Prostate gland (tissue), 2 donors: ENCODE results near the gene LCE2C. TPM values are rescaled to one million over a fixed set of nuclear protein-coding genes. Genes with fewer than 3 reads are reported as not detected.
"Not testable (repeated sequence)": the region's sequence is repeated elsewhere in the genome, so short reads cannot be mapped to it uniquely, and the experiment has no call there.

ENCODE experiments used
- DNase-seq: peaks from one replicate; pipeline ENCODE4 v3.0.0-alpha.2; 2019; ENCODE audit warnings: low spot score
- H3K27ac ChIP-seq, 2 donors: fragments of 200-600 bp; sonication (generic); 2 replicates each; pipeline ENCODE4 v1.5.1; 2017 to 2019
- H3K27me3 ChIP-seq: fragments of 200-600 bp; sonication (generic); replicated peaks from 2 replicates; pipeline ENCODE4 v1.5.1; 2019; ENCODE audit not compliant: insufficient read depth
- H3K36me3 ChIP-seq, 2 donors: fragments of 200-600 bp; sonication (generic); 1 replicate in 1 of 2; 2 replicates in 1 of 2; pipeline versions ENCODE4 v1.5.1 to v1.8.1; 2017 to 2019
- H3K4me1 ChIP-seq: fragments of 200-600 bp; sonication (generic); replicated peaks from 2 replicates; pipeline ENCODE4 v1.5.1; 2019
- H3K4me3 ChIP-seq, 2 donors: fragments of 200-600 bp; sonication (generic); 2 replicates each; pipeline ENCODE4 v1.5.1; 2017 to 2019
- H3K9me3 ChIP-seq: fragments of 200-600 bp; sonication (generic); 2 replicates; pipeline ENCODE4 v1.5.1; 2017
- CTCF ChIP-seq, 4 experiments: fragments of 200-600 bp in 2 of 4; fragments of 450-650 bp in 2 of 4; sonication (generic) in 2 of 4; IDR thresholded peaks; 1 replicate in 3 of 4; 2 replicates in 1 of 4; pipeline ENCODE4 v1.5.1; 2016 to 2019; ENCODE audit warnings: antibody characterized with exemption in 4 of 4, mild to moderate bottlenecking in 2 of 4, moderate library complexity in 2 of 4
- POLR2A ChIP-seq: fragments of 450-650 bp; IDR thresholded peaks from one replicate; pipeline ENCODE4 v1.6.1; 2016; ENCODE audit warnings: antibody characterized with exemption, mild to moderate bottlenecking
- POLR2AphosphoS5 ChIP-seq: sonication (generic); formaldehyde crosslinking; IDR thresholded peaks from one replicate; pipeline ENCODE4 v1.6.1; 2017; ENCODE audit warnings: antibody characterized with exemption
- WGBS: methylation state at CpG from one replicate; pipeline ENCODE4 v1.1.5; 2018; 5-methylcytosine and 5-hydroxymethylcytosine counted together
- intact Hi-C: fragments of 100-400 bp; cut with DNase I; formaldehyde crosslinking; loops from one replicate; pipeline ENCODE4 v1.14.2; 2022
- total RNA-seq, 2 donors: library from RNA; depleted of rRNA; stranded (reverse); fragments of >200 nt; gene quantifications; one replicate each; pipeline ENCODE4 v1.1.0, GENCODE V29; 2016

Gene LCE2C
- total RNA-seq, 2 donors from 2014 or later = 1.8 TPM; not detected in 1

GRCh38 chr1:152663098-152663497 lies 12.0 kb upstream of the LCE2C start, which contains the start of gene LCE2D:
Gene LCE2D, plus strand, starts transcription at chr1:152663380. Its CDS starts 726 bp downstream, at chr1:152664106.
- intact Hi-C loops = no loop called here
- Histone ChIP-seq H3K4me1 (no peaks in the 10 kb centered on the region), H3K27me3 (no peaks in the 10 kb centered on the region), H3K9me3 (no peaks in the 10 kb centered on the region), H3K27ac (no peak within 1 kb of the TSS), H3K36me3 (no peaks in the 10 kb centered on the region), H3K4me3 (no peak within 1 kb of the TSS)
- no peak for DNase-seq
- TF ChIP-seq CTCF (IDR thresholded peaks at IDR 0.05) = no peak
- TF ChIP-seq POLR2AphosphoS5 = no peak
- no peak for TF ChIP-seq POLR2A
- 58% methylated on average over 3 of the region's 3 CpGs for WGBS

GRCh38 chr1:152666171-152666570 lies 8.9 kb upstream of the LCE2C start:
- not testable (repeated sequence) for DNase-seq

GRCh38 chr1:152667648-152668047 lies 7.4 kb upstream of the LCE2C start:
- Histone ChIP-seq H3K9me3 (no peaks in the 10 kb centered on the region), H3K36me3 (no peaks in the 10 kb centered on the region), H3K4me1 (no peaks in the 10 kb centered on the region), H3K27me3 (no peaks in the 10 kb centered on the region), H3K27ac (no peak overlapping the region), H3K4me3 (no peak overlapping the region)
- WGBS = 85% methylated on average over 5 of the region's 5 CpGs
- DNase-seq = no peak
- intact Hi-C loops = no loop called here
- TF ChIP-seq POLR2A (no peak), CTCF (IDR thresholded peaks at IDR 0.05) (no peak), POLR2AphosphoS5 (no peak)

More at GRCh38 chr1:152666171-152666570, 8.9 kb upstream of the LCE2C start:
- H3K27ac ChIP-seq, H3K4me1 ChIP-seq, H3K36me3 ChIP-seq, intact Hi-C loops, H3K27me3 ChIP-seq, H3K4me3 ChIP-seq, H3K9me3 ChIP-seq: not testable (repeated sequence)
- 94% methylated on average over 1 of the region's 1 CpG for WGBS

- Histone ChIP-seq H3K4me3 (no peak overlapping the region), H3K36me3 (no peaks in the 10 kb centered on the region), H3K4me1 (no peaks in the 10 kb centered on the region), H3K27me3 (no peaks in the 10 kb centered on the region), H3K9me3 (no peaks in the 10 kb centered on the region), H3K27ac (no peak overlapping the region)
- DNase-seq = no peak
- intact Hi-C loops = no loop called here
- TF ChIP-seq POLR2A (no peak), CTCF (IDR thresholded peaks at IDR 0.05) (no peak), POLR2AphosphoS5 (no peak)
- 52% methylated on average over 2 of the region's 2 CpGs for WGBS
These were observed 2.1 kb upstream of the LCE2C start for GRCh38 chr1:152673016-152673415.

GRCh38 chr1:152679459-152679858 lies 4.4 kb downstream of the LCE2C start:
- H3K27ac ChIP-seq = no peak overlapping the region
- H3K36me3 ChIP-seq = no peaks in the 10 kb centered on the region
- H3K4me1 ChIP-seq = no peaks in the 10 kb centered on the region
- 84% methylated on average over 6 of the region's 6 CpGs for WGBS
- H3K9me3 ChIP-seq = no peaks in the 10 kb centered on the region
- no peak for TF ChIP-seq POLR2AphosphoS5
- no peak for TF ChIP-seq CTCF (IDR thresholded peaks at IDR 0.05)
- no peak for TF ChIP-seq POLR2A
- intact Hi-C loops = no loop called here
- no peak for DNase-seq
- no peaks in the 10 kb centered on the region for H3K27me3 ChIP-seq
- H3K4me3 ChIP-seq = no peak overlapping the region
